ENCODE measurements around the gene CLMP. TPM values are rescaled to one million over a fixed set of nuclear protein-coding genes. Genes with fewer than 3 reads are reported as not detected.

Gene CLMP
- polyA plus RNA-seq, 2 donors = 2.9 to 4.2 TPM

DNA sequence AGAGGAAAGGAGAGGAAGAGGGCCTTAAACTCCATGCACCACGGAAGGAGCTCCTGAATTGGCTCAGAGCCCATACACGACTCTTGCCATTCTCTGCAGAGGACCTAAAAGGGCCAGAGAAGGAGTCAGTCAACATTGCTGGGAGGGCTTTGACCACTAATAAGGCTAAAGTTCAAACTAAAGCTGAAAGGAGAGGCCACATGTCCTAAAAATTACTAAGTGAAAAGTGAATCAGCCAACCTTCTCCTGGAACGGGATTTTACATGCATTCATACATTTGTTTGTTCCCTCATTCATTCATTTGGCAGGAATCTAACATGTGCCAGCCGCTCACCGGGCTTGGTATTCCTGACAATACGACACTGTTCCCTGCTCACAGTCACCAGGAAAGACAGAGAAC, 10.5 kb downstream of the CLMP start:
- H3K27ac ChIP-seq (ENCODE audit: low read depth in 2 of 2, low read length in 1 of 2) = no peak overlapping the region
- H3K36me3 ChIP-seq (ENCODE audit: control insufficient read depth in 2 of 2, insufficient read depth in 2 of 2, low read length in 1 of 2) = no peaks in the 10 kb centered on the region
- no peaks in the 10 kb centered on the region for H3K27me3 ChIP-seq (ENCODE audit: control insufficient read depth in 1 of 2, insufficient read depth in 2 of 2, low read length in 2 of 2)
- H3K9me3 ChIP-seq (ENCODE audit: control insufficient read depth in 2 of 2, insufficient read depth in 1 of 2, low read depth in 1 of 2, low read length in 1 of 2) = no peaks in the 10 kb centered on the region
- no peak overlapping the region for H3K4me3 ChIP-seq (ENCODE audit: low read depth in 1 of 2, low read length in 2 of 2)
- peaks cover 4 to 5% of the 10 kb centered on the region in 2 donors for H3K4me1 ChIP-seq (ENCODE audit: control insufficient read depth in 2 of 2, insufficient read depth in 2 of 2, low read length in 1 of 2)
- 43 to 49% methylated on average over 6 of the region's 6 CpGs for WGBS, 2 donors

- Histone ChIP-seq H3K4me3 (ENCODE audit: low read depth in 1 of 2, low read length in 2 of 2) (no peak overlapping the region), H3K4me1 (ENCODE audit: control insufficient read depth in 2 of 2, insufficient read depth in 2 of 2, low read length in 1 of 2) (peaks cover 4 to 5% of the 10 kb centered on the region in 2 donors), H3K36me3 (ENCODE audit: control insufficient read depth in 2 of 2, insufficient read depth in 2 of 2, low read length in 1 of 2) (no peaks in the 10 kb centered on the region), H3K9me3 (ENCODE audit: control insufficient read depth in 2 of 2, insufficient read depth in 1 of 2, low read depth in 1 of 2, low read length in 1 of 2) (no peaks in the 10 kb centered on the region), H3K27ac (ENCODE audit: low read depth in 2 of 2, low read length in 1 of 2) (no peak overlapping the region), H3K27me3 (ENCODE audit: control insufficient read depth in 1 of 2, insufficient read depth in 2 of 2, low read length in 2 of 2) (no peaks in the 10 kb centered on the region)
- WGBS, 2 donors = 69% methylated on average over 6 of the region's 6 CpGs
Observed at GRCh38 chr11:123183391-123184099, 11.5 kb downstream of the CLMP start.

- Histone ChIP-seq H3K27ac (ENCODE audit: low read depth in 2 of 2, low read length in 1 of 2) (no peak overlapping the region), H3K27me3 (ENCODE audit: control insufficient read depth in 1 of 2, insufficient read depth in 2 of 2, low read length in 2 of 2) (no peaks in the 10 kb centered on the region), H3K36me3 (ENCODE audit: control insufficient read depth in 2 of 2, insufficient read depth in 2 of 2, low read length in 1 of 2) (no peaks in the 10 kb centered on the region), H3K4me1 (ENCODE audit: control insufficient read depth in 2 of 2, insufficient read depth in 2 of 2, low read length in 1 of 2) (peaks cover 3 to 5% of the 10 kb centered on the region in 2 donors), H3K9me3 (ENCODE audit: control insufficient read depth in 2 of 2, insufficient read depth in 1 of 2, low read depth in 1 of 2, low read length in 1 of 2) (no peaks in the 10 kb centered on the region), H3K4me3 (ENCODE audit: low read depth in 1 of 2, low read length in 2 of 2) (no peak overlapping the region)
- WGBS, 2 donors = 84 to 88% methylated on average over 10 of the region's 10 CpGs
Observed at GRCh38 chr11:123181767-123182500, 13.1 kb downstream of the CLMP start.

GRCh38 chr11:123181075-123181474, 14.0 kb downstream of the CLMP start:
- Histone ChIP-seq H3K36me3 (ENCODE audit: control insufficient read depth in 2 of 2, insufficient read depth in 2 of 2, low read length in 1 of 2) (no peaks in the 10 kb centered on the region), H3K4me1 (ENCODE audit: control insufficient read depth in 2 of 2, insufficient read depth in 2 of 2, low read length in 1 of 2) (peaks cover 3 to 5% of the 10 kb centered on the region in 2 donors), H3K27me3 (ENCODE audit: control insufficient read depth in 1 of 2, insufficient read depth in 2 of 2, low read length in 2 of 2) (no peaks in the 10 kb centered on the region), H3K27ac (ENCODE audit: low read depth in 2 of 2, low read length in 1 of 2) (no peak overlapping the region), H3K4me3 (ENCODE audit: low read depth in 1 of 2, low read length in 2 of 2) (no peak overlapping the region), H3K9me3 (ENCODE audit: control insufficient read depth in 2 of 2, insufficient read depth in 1 of 2, low read depth in 1 of 2, low read length in 1 of 2) (no peaks in the 10 kb centered on the region)
- 94 to 95% methylated on average over 4 of the region's 4 CpGs for WGBS, 2 donors

- H3K4me3 ChIP-seq (ENCODE audit: low read depth in 1 of 2, low read length in 2 of 2) = no peak overlapping the region
- H3K36me3 ChIP-seq (ENCODE audit: control insufficient read depth in 2 of 2, insufficient read depth in 2 of 2, low read length in 1 of 2) = no peaks in the 10 kb centered on the region
- H3K9me3 ChIP-seq (ENCODE audit: control insufficient read depth in 2 of 2, insufficient read depth in 1 of 2, low read depth in 1 of 2, low read length in 1 of 2) = no peaks in the 10 kb centered on the region
- H3K4me1 ChIP-seq (ENCODE audit: control insufficient read depth in 2 of 2, insufficient read depth in 2 of 2, low read length in 1 of 2) = peaks cover 3 to 5% of the 10 kb centered on the region in 2 donors
- no peaks in the 10 kb centered on the region for H3K27me3 ChIP-seq (ENCODE audit: control insufficient read depth in 1 of 2, insufficient read depth in 2 of 2, low read length in 2 of 2)
- H3K27ac ChIP-seq (ENCODE audit: low read depth in 2 of 2, low read length in 1 of 2) = no peak overlapping the region
- 93 to 96% methylated on average over 2 of the region's 2 CpGs for WGBS, 2 donors
Observed at GRCh38 chr11:123180574-123180973, 14.5 kb downstream of the CLMP start.

DNA sequence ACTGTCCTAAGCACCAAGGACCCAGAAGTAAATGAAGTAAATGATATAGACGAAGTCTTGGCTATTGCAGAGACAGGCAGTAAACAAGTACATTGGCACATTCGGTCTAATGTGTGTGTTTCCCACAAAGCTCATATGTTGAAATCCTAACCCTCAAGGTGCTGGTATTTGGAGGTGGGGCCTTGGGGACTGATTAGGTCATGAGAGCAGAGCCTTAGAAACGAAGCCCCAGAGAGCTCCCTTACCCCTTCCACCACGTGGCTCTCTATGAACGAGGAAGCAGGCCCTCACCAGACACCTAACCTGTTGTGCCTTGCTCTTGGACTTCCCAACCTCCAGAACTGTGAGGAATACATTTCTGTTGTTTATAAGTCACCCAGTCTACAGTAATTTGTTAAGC, 14.9 kb downstream of the CLMP start:
- 72 to 73% methylated on average over 5 of the region's 5 CpGs for WGBS, 2 donors
- H3K4me1 ChIP-seq (ENCODE audit: control insufficient read depth in 2 of 2, insufficient read depth in 2 of 2, low read length in 1 of 2) = peaks cover 3 to 4% of the 10 kb centered on the region in 2 donors
- no peaks in the 10 kb centered on the region for H3K36me3 ChIP-seq (ENCODE audit: control insufficient read depth in 2 of 2, insufficient read depth in 2 of 2, low read length in 1 of 2)
- no peak overlapping the region for H3K27ac ChIP-seq (ENCODE audit: low read depth in 2 of 2, low read length in 1 of 2)
- H3K9me3 ChIP-seq (ENCODE audit: control insufficient read depth in 2 of 2, insufficient read depth in 1 of 2, low read depth in 1 of 2, low read length in 1 of 2) = no peaks in the 10 kb centered on the region
- no peaks in the 10 kb centered on the region for H3K27me3 ChIP-seq (ENCODE audit: control insufficient read depth in 1 of 2, insufficient read depth in 2 of 2, low read length in 2 of 2)
- H3K4me3 ChIP-seq (ENCODE audit: low read depth in 1 of 2, low read length in 2 of 2) = no peak overlapping the region

DNA sequence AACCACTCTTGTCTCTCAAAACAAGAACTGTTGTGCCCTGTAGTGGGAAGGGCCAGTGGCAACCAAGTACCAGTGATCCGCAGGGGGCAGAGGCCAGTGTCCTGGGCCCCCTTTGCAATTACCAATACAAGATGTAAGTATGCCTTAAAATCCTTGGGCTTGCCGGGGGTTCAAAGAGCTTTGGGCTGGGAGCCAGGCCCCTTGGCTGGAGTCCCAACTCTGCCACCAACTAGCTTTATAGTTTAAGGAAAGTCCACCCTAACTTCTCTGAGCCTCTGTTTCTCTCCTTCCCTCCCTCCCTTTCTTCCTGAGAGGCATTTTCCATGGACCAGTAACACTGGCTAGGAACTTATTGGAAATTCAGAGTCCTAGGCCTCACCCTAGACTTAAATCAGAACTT, 15.5 kb downstream of the CLMP start:
- peaks cover 0 to 4% of the 10 kb centered on the region in 2 donors for H3K4me1 ChIP-seq (ENCODE audit: control insufficient read depth in 2 of 2, insufficient read depth in 2 of 2, low read length in 1 of 2)
- no peak overlapping the region for H3K27ac ChIP-seq (ENCODE audit: low read depth in 2 of 2, low read length in 1 of 2)

DNA sequence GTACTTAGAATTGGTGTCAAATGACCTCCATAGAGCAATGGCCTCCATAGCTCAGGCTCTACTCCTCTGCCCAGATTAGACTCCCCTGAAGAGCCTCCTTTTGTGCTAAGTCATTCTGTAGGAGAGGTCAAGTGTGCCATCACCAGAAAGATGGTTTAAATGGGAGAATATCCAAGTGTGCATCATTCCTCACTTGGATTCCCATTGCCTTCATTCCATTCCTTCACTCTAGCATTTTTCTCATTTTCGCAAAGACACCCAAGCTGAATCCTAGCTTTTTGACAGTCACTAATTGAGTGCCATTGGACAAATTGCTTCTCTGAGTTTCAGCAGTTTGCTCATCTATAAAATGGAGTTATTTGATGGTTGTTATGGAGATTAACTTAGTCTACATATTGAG, 16.9 kb downstream of the CLMP start:
- no peak overlapping the region for H3K4me3 ChIP-seq (ENCODE audit: low read depth in 1 of 2, low read length in 2 of 2)
- 91 to 94% methylated on average over 1 of the region's 1 CpG for WGBS, 2 donors
- peaks cover 0 to 4% of the 10 kb centered on the region in 2 donors for H3K4me1 ChIP-seq (ENCODE audit: control insufficient read depth in 2 of 2, insufficient read depth in 2 of 2, low read length in 1 of 2)
- H3K27me3 ChIP-seq (ENCODE audit: control insufficient read depth in 1 of 2, insufficient read depth in 2 of 2, low read length in 2 of 2) = no peaks in the 10 kb centered on the region
- H3K9me3 ChIP-seq (ENCODE audit: control insufficient read depth in 2 of 2, insufficient read depth in 1 of 2, low read depth in 1 of 2, low read length in 1 of 2) = no peaks in the 10 kb centered on the region
- no peaks in the 10 kb centered on the region for H3K36me3 ChIP-seq (ENCODE audit: control insufficient read depth in 2 of 2, insufficient read depth in 2 of 2, low read length in 1 of 2)
- no peak overlapping the region for H3K27ac ChIP-seq (ENCODE audit: low read depth in 2 of 2, low read length in 1 of 2)

More for the DNA sequence above, 15.5 kb downstream of the CLMP start:
- Histone ChIP-seq H3K4me3 (ENCODE audit: low read depth in 1 of 2, low read length in 2 of 2) (no peak overlapping the region), H3K9me3 (ENCODE audit: control insufficient read depth in 2 of 2, insufficient read depth in 1 of 2, low read depth in 1 of 2, low read length in 1 of 2) (no peaks in the 10 kb centered on the region), H3K27me3 (ENCODE audit: control insufficient read depth in 1 of 2, insufficient read depth in 2 of 2, low read length in 2 of 2) (no peaks in the 10 kb centered on the region), H3K36me3 (ENCODE audit: control insufficient read depth in 2 of 2, insufficient read depth in 2 of 2, low read length in 1 of 2) (no peaks in the 10 kb centered on the region)
- WGBS, 2 donors = 49 to 63% methylated on average over 2 of the region's 2 CpGs

DNA sequence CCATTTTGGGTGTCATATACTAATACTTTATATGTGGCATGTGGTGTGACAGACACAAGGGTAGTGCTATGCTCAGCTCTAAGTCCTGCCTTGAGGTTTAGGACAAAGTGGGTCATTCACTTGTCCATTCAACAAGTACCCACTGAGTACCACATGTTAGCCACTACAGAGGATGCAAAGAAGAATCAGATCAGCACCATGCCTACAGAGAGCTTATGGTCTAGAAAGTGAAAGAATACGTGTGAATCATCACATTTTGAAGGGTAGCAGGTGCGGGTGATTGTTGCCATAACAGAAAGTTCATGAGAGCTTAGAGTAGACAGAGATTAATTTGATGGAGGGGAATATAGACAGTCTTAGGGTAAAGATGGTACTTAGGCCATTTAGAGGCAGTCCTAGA, 18.3 kb downstream of the CLMP start:
- H3K4me3 ChIP-seq (ENCODE audit: low read depth in 1 of 2, low read length in 2 of 2) = no peak overlapping the region
- H3K27ac ChIP-seq (ENCODE audit: low read depth in 2 of 2, low read length in 1 of 2) = no peak overlapping the region
- H3K27me3 ChIP-seq (ENCODE audit: control insufficient read depth in 1 of 2, insufficient read depth in 2 of 2, low read length in 2 of 2) = no peaks in the 10 kb centered on the region
- WGBS, 2 donors = 78% methylated on average over 2 of the region's 2 CpGs
- peaks cover 0 to 4% of the 10 kb centered on the region in 2 donors for H3K4me1 ChIP-seq (ENCODE audit: control insufficient read depth in 2 of 2, insufficient read depth in 2 of 2, low read length in 1 of 2)
- H3K36me3 ChIP-seq (ENCODE audit: control insufficient read depth in 2 of 2, insufficient read depth in 2 of 2, low read length in 1 of 2) = no peaks in the 10 kb centered on the region
- no peaks in the 10 kb centered on the region for H3K9me3 ChIP-seq (ENCODE audit: control insufficient read depth in 2 of 2, insufficient read depth in 1 of 2, low read depth in 1 of 2, low read length in 1 of 2)
